Head of caudate nucleus (tissue), 42 donors: ENCODE measurements around the gene KCTD5.
A peak's percentile ranks its signal among the peaks of the same experiment; 100 is the strongest.

ENCODE experiments used
- DNase-seq, 42 donors: peaks; one replicate each; pipeline versions ENCODE4 v3.0.0 to v3.0.0-alpha.2; 2020 to 2021; ENCODE audit warnings: mixed read lengths in 7 of 42
- intact Hi-C: fragments of 100-400 bp; cut with DNase I; formaldehyde crosslinking; loops from one replicate; pipeline ENCODE4 v1.15.0; 2022

Gene KCTD5

GRCh38 chr16:2705351-2705750 is 23.0 kb downstream of the KCTD5 start:
- intact Hi-C loops: no loop called here
- DNase-seq: no peak

GRCh38 chr16:2706085-2706484 is 23.8 kb downstream of the KCTD5 start:
- no peak for DNase-seq
- intact Hi-C loops: no loop called here

GRCh38 chr16:2706611-2707311 is 24.4 kb downstream of the KCTD5 start:
- intact Hi-C loops: no loop called here
- no peak for DNase-seq

- intact Hi-C loops: no loop called here
- DNase-seq: no peak
Observed at GRCh38 chr16:2707368-2708289, 25.3 kb downstream of the KCTD5 start.

GRCh38 chr16:2708290-2708639 is 25.9 kb downstream of the KCTD5 start:
- intact Hi-C loops: no loop called here
- DNase-seq: no peak

- intact Hi-C loops: no loop called here
- DNase-seq: no peak
Observed at GRCh38 chr16:2708955-2709587, 26.7 kb downstream of the KCTD5 start.

- no peak for DNase-seq
- intact Hi-C loops: no loop called here
Observed at GRCh38 chr16:2709588-2709984, 27.3 kb downstream of the KCTD5 start.

- intact Hi-C loops: no loop called here
- DNase-seq: no peak
Observed at GRCh38 chr16:2710021-2710710, 27.8 kb downstream of the KCTD5 start.

- DNase-seq: peak in 1 of 42 donors; percentile 20
- intact Hi-C loops: no loop called here
Observed at GRCh38 chr16:2710711-2711231, 28.4 kb downstream of the KCTD5 start.

GRCh38 chr16:2711370-2712062 is 29.2 kb downstream of the KCTD5 start:
- no peak for DNase-seq
- intact Hi-C loops: no loop called here

GRCh38 chr16:2712063-2712441 is 29.7 kb downstream of the KCTD5 start:
- DNase-seq: no peak

GRCh38 chr16:2712546-2712945 is 30.2 kb downstream of the KCTD5 start:
- intact Hi-C loops: no loop called here
- DNase-seq: no peak

More at GRCh38 chr16:2712063-2712441, 29.7 kb downstream of the KCTD5 start:
- intact Hi-C loops: no loop called here

- intact Hi-C loops: no loop called here
- DNase-seq: no peak
Observed at GRCh38 chr16:2713523-2713922, 31.2 kb downstream of the KCTD5 start.

GRCh38 chr16:2713985-2714774 is 31.9 kb downstream of the KCTD5 start:
- intact Hi-C loops: no loop called here
- no peak for DNase-seq

GRCh38 chr16:2715064-2715463 is 32.7 kb downstream of the KCTD5 start:
- DNase-seq: no peak
- intact Hi-C loops: no loop called here

GRCh38 chr16:2715519-2715918 is 33.2 kb downstream of the KCTD5 start:
- DNase-seq: peak in 41 of 42 donors; percentile 30 to 85 (median 68)
- intact Hi-C loops: no loop called here

GRCh38 chr16:2715966-2716885 is 33.9 kb downstream of the KCTD5 start:
- no peak for DNase-seq
- intact Hi-C loops: no loop called here
